Chondrocyte (in vitro differentiated cells): Measurements from ENCODE around the gene PDZD8. TPM values are rescaled to one million over a fixed set of nuclear protein-coding genes. Genes with fewer than 3 reads are reported as not detected.
A peak's percentile ranks its signal among the peaks of the same experiment; 100 is the strongest.

Source experiments
- DNase-seq: peaks from one replicate; pipeline ENCODE4 v3.0.0; 2021; ENCODE audit warnings: mixed read lengths, low spot score
- H3K27ac Mint-ChIP-seq: one replicate; pipeline ENCODE4 v1.8.0; 2021; ENCODE audit warnings: mild to moderate bottlenecking, moderate library complexity, mixed read lengths; ENCODE audit not compliant: unreplicated experiment
- H3K27me3 Mint-ChIP-seq: 2 replicates; pipeline ENCODE4 v1.8.0; 2021; ENCODE audit warnings: low read depth, mixed read lengths
- H3K36me3 Mint-ChIP-seq: 2 replicates; pipeline ENCODE4 v1.8.0; 2021; ENCODE audit warnings: low read depth, mixed read lengths
- H3K4me1 Mint-ChIP-seq: 2 replicates; pipeline ENCODE4 v1.8.0; 2021; ENCODE audit warnings: low read depth, mild to moderate bottlenecking, mixed read lengths
- H3K4me3 Mint-ChIP-seq: one replicate; pipeline ENCODE4 v1.8.0; 2021; ENCODE audit warnings: mild to moderate bottlenecking, moderate library complexity, mixed read lengths; ENCODE audit not compliant: unreplicated experiment
- H3K9me3 Mint-ChIP-seq: 2 replicates; pipeline ENCODE4 v1.8.0; 2021; ENCODE audit warnings: low read depth, mixed read lengths
- CTCF ChIP-seq: fragments of 200-600 bp; sonication (generic); IDR thresholded peaks from 2 replicates; pipeline ENCODE4 v1.5.0; 2021; ENCODE audit warnings: antibody characterized with exemption, mild to moderate bottlenecking, moderate library complexity
- total RNA-seq: library from RNA; stranded (reverse); gene quantifications from 3 replicates; pipeline ENCODE4 v1.2.1, GENCODE V29; 2021

PDZD8 gene
- total RNA-seq, 1 donor from 2014 or later, result 36.3 TPM

- TF ChIP-seq CTCF, result no peak
- Mint-ChIP-seq H3K9me3 (no peaks in the 10 kb centered on the region), H3K27ac (peak overlapping the region; percentile 10), H3K4me3 (no peak overlapping the region), H3K27me3 (no peaks in the 10 kb centered on the region), H3K4me1 (peaks cover 51% of the 10 kb centered on the region), H3K36me3 (no peaks in the 10 kb centered on the region)
- DNase-seq, result no peak
These were observed 15.2 kb downstream of the PDZD8 start for GRCh38 chr10:117360016-117360415.

- DNase-seq, result no peak
- peaks cover 16% of the 10 kb centered on the region for H3K4me1 Mint-ChIP-seq
- no peaks in the 10 kb centered on the region for H3K36me3 Mint-ChIP-seq
- no peaks in the 10 kb centered on the region for H3K9me3 Mint-ChIP-seq
- no peaks in the 10 kb centered on the region for H3K27me3 Mint-ChIP-seq
- H3K4me3 Mint-ChIP-seq, result no peak overlapping the region
- no peak overlapping the region for H3K27ac Mint-ChIP-seq
- TF ChIP-seq CTCF, result no peak
These were observed 20.2 kb downstream of the PDZD8 start for GRCh38 chr10:117355072-117355471.

- peaks cover 13% of the 10 kb centered on the region for H3K4me1 Mint-ChIP-seq
- no peak overlapping the region for H3K27ac Mint-ChIP-seq
- DNase-seq, result no peak
- no peaks in the 10 kb centered on the region for H3K27me3 Mint-ChIP-seq
- no peaks in the 10 kb centered on the region for H3K9me3 Mint-ChIP-seq
- TF ChIP-seq CTCF, result no peak
- H3K4me3 Mint-ChIP-seq, result no peak overlapping the region
- H3K36me3 Mint-ChIP-seq, result no peaks in the 10 kb centered on the region
These were observed 21.6 kb downstream of the PDZD8 start for GRCh38 chr10:117353684-117354083.

GRCh38 chr10:117352724-117353123, 22.5 kb downstream of the PDZD8 start:
- no peak overlapping the region for H3K4me3 Mint-ChIP-seq
- no peak for DNase-seq
- no peak for TF ChIP-seq CTCF
- peaks cover 13% of the 10 kb centered on the region for H3K4me1 Mint-ChIP-seq
- H3K9me3 Mint-ChIP-seq, result no peaks in the 10 kb centered on the region
- H3K27ac Mint-ChIP-seq, result peak overlapping the region; percentile 47
- no peaks in the 10 kb centered on the region for H3K27me3 Mint-ChIP-seq
- H3K36me3 Mint-ChIP-seq, result no peaks in the 10 kb centered on the region

- Mint-ChIP-seq H3K27ac (no peak overlapping the region), H3K4me3 (no peak overlapping the region), H3K36me3 (no peaks in the 10 kb centered on the region), H3K4me1 (peaks cover 13% of the 10 kb centered on the region), H3K9me3 (no peaks in the 10 kb centered on the region), H3K27me3 (no peaks in the 10 kb centered on the region)
- no peak for TF ChIP-seq CTCF
- no peak for DNase-seq
These were observed 23.2 kb downstream of the PDZD8 start for GRCh38 chr10:117351996-117352395.
